ENCODE data around the gene RFX8.

- TF ChIP-seq CTCF (IDR thresholded peaks at IDR 0.05; ENCODE audit: low read depth, low read length, poor library complexity, severe bottlenecking) (no peak), EZH2phosphoT487 (IDR thresholded peaks at IDR 0.05; ENCODE audit: borderline replicate concordance, low read length) (no peak)
Measured at GRCh38 chr2:101476605-101477208, 1.8 kb upstream of the RFX8 start.

All from DOHH2 (cell line).